GM19438 (cell line): ENCODE data around the gene SLC22A13.
"Not testable (repeated sequence)": the region's sequence is repeated elsewhere in the genome, so short reads cannot be mapped to it uniquely, and the experiment has no call there.

Experiments
- ATAC-seq: cut with Tn5 transposase; IDR thresholded peaks from one replicate; pipeline ENCODE4 v1.9.1; 2021; ENCODE audit warnings: low read depth; ENCODE audit not compliant: unreplicated experiment

SLC22A13 gene

GRCh38 chr3:38297537-38297936 lies 31.9 kb downstream of the SLC22A13 start:
- ATAC-seq: no peak

GRCh38 chr3:38297947-38298711 lies 32.5 kb downstream of the SLC22A13 start:
- no peak for ATAC-seq

GRCh38 chr3:38306941-38307340 lies 41.3 kb downstream of the SLC22A13 start:
- ATAC-seq: no peak

GRCh38 chr3:38307599-38307998 lies 42.0 kb downstream of the SLC22A13 start:
- no peak for ATAC-seq

GRCh38 chr3:38308456-38308855 lies 42.8 kb downstream of the SLC22A13 start:
- no peak for ATAC-seq

GRCh38 chr3:38311476-38311875 lies 45.9 kb downstream of the SLC22A13 start:
- ATAC-seq: no peak

- ATAC-seq: no peak
These were observed 46.3 kb downstream of the SLC22A13 start for GRCh38 chr3:38311941-38312340.

GRCh38 chr3:38312356-38312755 lies 46.7 kb downstream of the SLC22A13 start:
- ATAC-seq: no peak

- ATAC-seq: no peak
These were observed 47.7 kb downstream of the SLC22A13 start for GRCh38 chr3:38313263-38313662.

GRCh38 chr3:38313695-38314094 lies 48.1 kb downstream of the SLC22A13 start:
- ATAC-seq: no peak

- no peak for ATAC-seq
These were observed 48.6 kb downstream of the SLC22A13 start for GRCh38 chr3:38314112-38314763.

- ATAC-seq: no peak
These were observed 49.3 kb downstream of the SLC22A13 start for GRCh38 chr3:38314764-38315487.

GRCh38 chr3:38315488-38316230 lies 50.0 kb downstream of the SLC22A13 start:
- no peak for ATAC-seq

GRCh38 chr3:38316356-38317191 lies 51.0 kb downstream of the SLC22A13 start:
- ATAC-seq: no peak

- no peak for ATAC-seq
These were observed 51.7 kb downstream of the SLC22A13 start for GRCh38 chr3:38317192-38317759.

GRCh38 chr3:38318766-38319671 lies 53.4 kb downstream of the SLC22A13 start:
- ATAC-seq: no peak

GRCh38 chr3:38320638-38321037 lies 55.0 kb downstream of the SLC22A13 start:
- not testable (repeated sequence) for ATAC-seq

GRCh38 chr3:38323060-38323459 lies 57.4 kb downstream of the SLC22A13 start:
- no peak for ATAC-seq

- no peak for ATAC-seq
These were observed 59.6 kb downstream of the SLC22A13 start for GRCh38 chr3:38325256-38325655.
